Mucosa of stomach (tissue), 1 donor: ENCODE results near the gene APOL5.
"Not testable (repeated sequence)": the region's sequence is repeated elsewhere in the genome, so short reads cannot be mapped to it uniquely, and the experiment has no call there.

Experiments
- H3K27me3 ChIP-seq: one replicate; pipeline ENCODE4 v1.7.0; 2013; ENCODE audit warnings: mild to moderate bottlenecking, low read length; ENCODE audit not compliant: control insufficient read depth, insufficient read depth
- H3K36me3 ChIP-seq: one replicate; pipeline ENCODE4 v1.7.0; 2013; ENCODE audit warnings: low read length; ENCODE audit not compliant: control insufficient read depth, insufficient read depth
- H3K4me1 ChIP-seq: one replicate; pipeline ENCODE4 v1.7.0; 2013; ENCODE audit warnings: mild to moderate bottlenecking, low read length; ENCODE audit not compliant: control insufficient read depth, insufficient read depth
- H3K4me3 ChIP-seq: one replicate; pipeline ENCODE4 v1.7.0; 2013; ENCODE audit warnings: low read length
- H3K9ac ChIP-seq: one replicate; pipeline ENCODE4 v1.7.0; 2013; ENCODE audit warnings: mild to moderate bottlenecking, low read length, moderate library complexity
- H3K9me3 ChIP-seq: one replicate; pipeline ENCODE4 v1.7.0; 2013; ENCODE audit warnings: mild to moderate bottlenecking, low read length, moderate library complexity; ENCODE audit not compliant: control insufficient read depth
- donor health status: Pancreatic carcinoma.

APOL5 gene

GRCh38 chr22:35734517-35734827, 16.8 kb downstream of the APOL5 start:
- H3K36me3 ChIP-seq = no peaks in the 10 kb centered on the region
- H3K27me3 ChIP-seq = no peaks in the 10 kb centered on the region
- no peaks in the 10 kb centered on the region for H3K9me3 ChIP-seq
- H3K4me3 ChIP-seq = no peak overlapping the region
- H3K9ac ChIP-seq = no peak overlapping the region
- peaks cover under 1% of the 10 kb centered on the region for H3K4me1 ChIP-seq

GRCh38 chr22:35735542-35735941, 17.9 kb downstream of the APOL5 start:
- H3K9ac ChIP-seq = no peak overlapping the region

GRCh38 chr22:35736166-35736565, 18.5 kb downstream of the APOL5 start:
- Histone ChIP-seq H3K9me3 (no peaks in the 10 kb centered on the region), H3K36me3 (no peaks in the 10 kb centered on the region), H3K4me3 (no peak overlapping the region), H3K9ac (no peak overlapping the region), H3K4me1 (no peaks in the 10 kb centered on the region), H3K27me3 (no peaks in the 10 kb centered on the region)

More at GRCh38 chr22:35735542-35735941, 17.9 kb downstream of the APOL5 start:
- H3K27me3 ChIP-seq = no peaks in the 10 kb centered on the region
- no peaks in the 10 kb centered on the region for H3K9me3 ChIP-seq
- no peaks in the 10 kb centered on the region for H3K4me1 ChIP-seq
- no peak overlapping the region for H3K4me3 ChIP-seq
- H3K36me3 ChIP-seq = no peaks in the 10 kb centered on the region

- Histone ChIP-seq H3K9me3 (no peaks in the 10 kb centered on the region), H3K4me1 (no peaks in the 10 kb centered on the region), H3K4me3 (no peak overlapping the region), H3K36me3 (no peaks in the 10 kb centered on the region), H3K9ac (no peak overlapping the region), H3K27me3 (no peaks in the 10 kb centered on the region)
These were observed 19.0 kb downstream of the APOL5 start for GRCh38 chr22:35736701-35737100.

GRCh38 chr22:35737886-35738285, 20.2 kb downstream of the APOL5 start:
- H3K36me3 ChIP-seq, H3K9ac ChIP-seq, H3K27me3 ChIP-seq, H3K9me3 ChIP-seq, H3K4me3 ChIP-seq, H3K4me1 ChIP-seq: not testable (repeated sequence)

- Histone ChIP-seq H3K9ac (no peak overlapping the region), H3K4me3 (no peak overlapping the region), H3K27me3 (no peaks in the 10 kb centered on the region), H3K36me3 (no peaks in the 10 kb centered on the region), H3K9me3 (no peaks in the 10 kb centered on the region), H3K4me1 (no peaks in the 10 kb centered on the region)
These were observed 21.6 kb downstream of the APOL5 start for GRCh38 chr22:35739076-35739930.

GRCh38 chr22:35739931-35740380, 22.3 kb downstream of the APOL5 start:
- Histone ChIP-seq H3K27me3 (no peaks in the 10 kb centered on the region), H3K36me3 (no peaks in the 10 kb centered on the region), H3K4me3 (no peak overlapping the region), H3K9ac (no peak overlapping the region), H3K4me1 (no peaks in the 10 kb centered on the region), H3K9me3 (no peaks in the 10 kb centered on the region)

GRCh38 chr22:35740616-35741015, 22.9 kb downstream of the APOL5 start:
- Histone ChIP-seq H3K36me3 (peaks cover 3% of the 10 kb centered on the region), H3K27me3 (no peaks in the 10 kb centered on the region), H3K9me3 (no peaks in the 10 kb centered on the region), H3K9ac (no peak overlapping the region), H3K4me3 (no peak overlapping the region), H3K4me1 (no peaks in the 10 kb centered on the region)

GRCh38 chr22:35742342-35743100, 24.8 kb downstream of the APOL5 start:
- Histone ChIP-seq H3K27me3 (no peaks in the 10 kb centered on the region), H3K9me3 (no peaks in the 10 kb centered on the region), H3K9ac (no peak overlapping the region), H3K36me3 (peaks cover 4% of the 10 kb centered on the region), H3K4me3 (no peak overlapping the region), H3K4me1 (peaks cover under 1% of the 10 kb centered on the region)

- H3K36me3 ChIP-seq = peaks cover 4% of the 10 kb centered on the region
- H3K4me1 ChIP-seq = peaks cover 3% of the 10 kb centered on the region
- no peaks in the 10 kb centered on the region for H3K9me3 ChIP-seq
- no peak overlapping the region for H3K9ac ChIP-seq
- no peaks in the 10 kb centered on the region for H3K27me3 ChIP-seq
- no peak overlapping the region for H3K4me3 ChIP-seq
These were observed 25.7 kb downstream of the APOL5 start for GRCh38 chr22:35743326-35743860.

GRCh38 chr22:35746248-35746647, 28.6 kb downstream of the APOL5 start:
- H3K4me1 ChIP-seq = peaks cover 3% of the 10 kb centered on the region
- H3K27me3 ChIP-seq = no peaks in the 10 kb centered on the region
- no peak overlapping the region for H3K4me3 ChIP-seq
- no peak overlapping the region for H3K9ac ChIP-seq
- peaks cover 4% of the 10 kb centered on the region for H3K36me3 ChIP-seq
- H3K9me3 ChIP-seq = no peaks in the 10 kb centered on the region
